Upper lobe of left lung (tissue), 6 donors: Measurements from ENCODE around the gene LRTM2. TPM values are rescaled to one million over a fixed set of nuclear protein-coding genes. Genes with fewer than 3 reads are reported as not detected.

ENCODE experiments used
- ATAC-seq, 2 donors: fragments of 200-7000 bp; cut with Tn5 transposase; one replicate each; pipeline ENCODE4 v1.9.1; 2022; ENCODE audit warnings: mild to moderate bottlenecking in 2 of 2, moderate library complexity in 2 of 2; ENCODE audit not compliant: low FRiP score in 2 of 2
- DNase-seq, 2 donors: peaks; one replicate each; pipeline ENCODE4 v3.0.0-alpha.2; 2019 to 2020
- H3K27ac ChIP-seq, 4 donors: fragments of 200-600 bp; sonication (generic); one replicate each; pipeline ENCODE4 v1.5.1; 2016 to 2019
- H3K27me3 ChIP-seq, 4 donors: fragments of 200-600 bp; sonication (generic); one replicate each; pipeline ENCODE4 v1.5.1; 2017 to 2019
- H3K36me3 ChIP-seq, 4 donors: fragments of 200-600 bp; sonication (generic); one replicate each; pipeline ENCODE4 v1.5.1; 2016 to 2019
- H3K4me1 ChIP-seq, 4 donors: fragments of 200-600 bp; sonication (generic); one replicate each; pipeline ENCODE4 v1.5.1; 2018 to 2019
- H3K4me3 ChIP-seq, 4 donors: fragments of 200-600 bp; sonication (generic); one replicate each; pipeline ENCODE4 v1.5.1; 2017 to 2019; ENCODE audit warnings: mild to moderate bottlenecking in 2 of 4, moderate library complexity in 1 of 4
- H3K9me3 ChIP-seq, 4 donors: fragments of 200-600 bp; sonication (generic); one replicate each; pipeline ENCODE4 v1.5.1; 2018 to 2019
- EP300 ChIP-seq, 4 donors: sonication (generic); formaldehyde crosslinking; IDR thresholded peaks; one replicate each; pipeline ENCODE4 v1.5.1; 2017; ENCODE audit warnings: antibody characterized with exemption in 4 of 4, control low read depth in 2 of 4
- POLR2A ChIP-seq, 4 donors: fragments of 450-650 bp; IDR thresholded peaks; one replicate each; pipeline ENCODE4 v1.5.1; 2016 to 2017; ENCODE audit warnings: antibody characterized with exemption in 4 of 4, mild to moderate bottlenecking in 2 of 4
- POLR2AphosphoS5 ChIP-seq, 2 donors: sonication (generic); formaldehyde crosslinking; IDR thresholded peaks; one replicate each; pipeline ENCODE4 v1.5.1; 2017; ENCODE audit warnings: antibody characterized with exemption in 2 of 2
- WGBS, 2 donors: methylation state at CpG; one replicate each; pipeline ENCODE4 v1.1.5; 2017 to 2018; 5-methylcytosine and 5-hydroxymethylcytosine counted together
- total RNA-seq, 6 donors: library from RNA; depleted of rRNA in 4 of 6; stranded (reverse); fragments of >200 nt in 4 of 6; gene quantifications; one replicate each; pipeline versions ENCODE4 v1.1.0 to v1.2.1, GENCODE V29; 2016 to 2021
- TF ChIP-seq, protein P1 (sequence below), 6 experiments: fragments of 450-650 bp in 4 of 6; fragments of 200-600 bp in 2 of 6; sonication (generic) in 2 of 6; IDR thresholded peaks; one replicate each; pipeline ENCODE4 v1.5.1; 2016 to 2019; ENCODE audit warnings: antibody characterized with exemption in 6 of 6
- donor health status: DM: no; HTN: no; CAD: no; lungs with moderate emphysema.
- donor health status: DM: no; HTN: yes; CAD: no; lungs with severe emphysema.

LRTM2 gene
- total RNA-seq, 6 donors from 2014 or later: not detected

DNA sequence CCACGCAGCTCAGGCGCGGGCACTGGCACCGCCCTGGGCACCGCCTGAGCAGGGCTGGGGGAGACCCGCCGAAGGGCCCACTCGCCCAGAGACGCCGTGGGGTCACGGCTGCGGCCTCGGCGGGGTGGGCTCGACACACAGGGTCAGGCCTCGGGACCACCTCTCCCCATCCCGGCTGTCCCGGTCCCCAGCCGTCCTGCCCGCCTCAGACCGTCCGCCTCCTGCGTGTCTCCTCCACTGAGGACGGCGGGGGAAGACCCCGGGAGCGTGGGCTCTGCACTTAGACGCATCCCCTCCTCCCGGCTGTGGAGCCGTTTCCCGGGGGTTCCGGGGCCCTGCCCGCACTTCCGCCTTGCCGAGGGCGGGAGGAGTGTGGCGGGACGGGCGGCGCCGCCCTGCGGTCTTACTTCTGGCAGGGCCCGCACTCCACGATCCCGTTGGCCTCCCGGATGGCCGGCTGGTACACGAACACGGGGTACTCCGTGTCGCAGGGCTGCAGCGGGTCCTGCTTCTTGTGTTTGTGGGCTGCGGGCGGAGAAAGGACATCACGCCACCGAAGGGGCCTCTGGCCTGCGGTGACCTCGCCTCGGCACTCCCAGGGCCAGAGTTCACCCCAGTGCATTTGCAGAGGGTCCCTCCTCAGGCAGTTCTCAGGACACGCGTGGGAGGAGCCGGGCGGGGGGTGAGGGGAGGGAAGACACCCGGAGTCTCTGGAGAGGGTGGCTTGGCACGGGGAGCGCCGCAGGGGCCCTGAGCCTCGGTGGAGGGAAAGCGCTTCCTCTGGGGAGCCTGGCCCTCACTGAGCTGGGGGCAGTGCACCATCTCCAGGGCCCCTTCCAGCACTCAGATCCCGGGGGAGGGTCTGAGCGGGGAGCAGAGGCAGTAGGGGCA, 23.1 kb upstream of the LRTM2 start:
- DNase-seq (peak; percentile 72 to 94), ATAC-seq (peak; percentile 30 to 81)
- WGBS, 2 donors: 12 to 72% methylated on average over 15 to 56 of the region's 71 CpGs
- Histone ChIP-seq H3K4me1 (peaks cover 15 to 32% (median 21%) of the 10 kb centered on the region in 4 donors), H3K27me3 (no peaks in the 10 kb centered on the region), H3K9me3 (no peaks in the 10 kb centered on the region), H3K27ac (peak overlapping the region; percentile 86 to 97 (median 96)), H3K36me3 (no peaks in the 10 kb centered on the region), H3K4me3 (peak overlapping the region; percentile 46 to 81 (median 74))
- TF ChIP-seq POLR2AphosphoS5 (IDR thresholded peaks at IDR 0.05) (peak; percentile 51 to 78), POLR2A (IDR thresholded peaks at IDR 0.05) (peak; percentile 21 to 85 (median 44)), EP300 (IDR thresholded peaks at IDR 0.05) (no peak)
- TF ChIP-seq, protein P1, sequence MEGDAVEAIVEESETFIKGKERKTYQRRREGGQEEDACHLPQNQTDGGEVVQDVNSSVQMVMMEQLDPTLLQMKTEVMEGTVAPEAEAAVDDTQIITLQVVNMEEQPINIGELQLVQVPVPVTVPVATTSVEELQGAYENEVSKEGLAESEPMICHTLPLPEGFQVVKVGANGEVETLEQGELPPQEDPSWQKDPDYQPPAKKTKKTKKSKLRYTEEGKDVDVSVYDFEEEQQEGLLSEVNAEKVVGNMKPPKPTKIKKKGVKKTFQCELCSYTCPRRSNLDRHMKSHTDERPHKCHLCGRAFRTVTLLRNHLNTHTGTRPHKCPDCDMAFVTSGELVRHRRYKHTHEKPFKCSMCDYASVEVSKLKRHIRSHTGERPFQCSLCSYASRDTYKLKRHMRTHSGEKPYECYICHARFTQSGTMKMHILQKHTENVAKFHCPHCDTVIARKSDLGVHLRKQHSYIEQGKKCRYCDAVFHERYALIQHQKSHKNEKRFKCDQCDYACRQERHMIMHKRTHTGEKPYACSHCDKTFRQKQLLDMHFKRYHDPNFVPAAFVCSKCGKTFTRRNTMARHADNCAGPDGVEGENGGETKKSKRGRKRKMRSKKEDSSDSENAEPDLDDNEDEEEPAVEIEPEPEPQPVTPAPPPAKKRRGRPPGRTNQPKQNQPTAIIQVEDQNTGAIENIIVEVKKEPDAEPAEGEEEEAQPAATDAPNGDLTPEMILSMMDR (IDR thresholded peaks at IDR 0.05): peak in 2 of 6 experiments; percentile 6 to 25

DNA sequence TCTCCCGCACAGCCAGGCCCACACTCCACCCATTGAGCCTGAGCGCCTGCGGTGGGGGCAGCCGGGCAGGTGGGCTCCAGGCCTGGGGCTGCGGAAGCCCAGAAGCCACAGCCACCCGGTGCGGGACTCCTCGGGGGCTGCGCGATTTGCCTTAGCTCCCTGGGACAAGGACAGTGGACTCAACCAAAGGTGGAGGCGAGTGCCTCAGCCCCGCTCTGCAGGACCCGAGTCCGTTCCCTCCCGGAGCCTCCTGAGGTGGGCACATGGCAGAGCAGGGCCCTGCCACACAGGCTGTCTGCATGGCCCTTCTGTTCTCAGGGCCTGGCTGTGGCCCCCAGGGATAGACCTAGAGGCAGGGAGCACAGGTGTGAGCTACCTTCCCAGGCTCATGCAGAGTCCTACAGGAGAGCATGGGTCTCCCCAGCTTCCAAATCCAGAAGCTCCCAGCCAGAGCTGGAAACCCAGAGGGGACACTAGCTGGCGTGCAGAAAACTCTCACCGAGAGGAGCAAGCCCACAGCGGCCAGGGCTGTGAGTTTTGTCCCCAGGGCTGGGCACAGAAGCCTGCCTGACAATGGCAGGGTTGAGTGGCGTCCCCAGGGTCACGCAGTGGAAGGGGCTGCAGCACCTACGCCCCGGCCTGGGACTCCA, 22.2 kb upstream of the LRTM2 start:
- Histone ChIP-seq H3K4me3 (no peak overlapping the region), H3K36me3 (no peaks in the 10 kb centered on the region), H3K27ac (peak overlapping the region; percentile 86 to 97 (median 96)), H3K4me1 (peaks cover 15 to 32% (median 19%) of the 10 kb centered on the region in 4 donors), H3K9me3 (no peaks in the 10 kb centered on the region), H3K27me3 (no peaks in the 10 kb centered on the region)
- DNase-seq: peak in 1 of 2 donors; percentile 81
- TF ChIP-seq, protein P1 (IDR thresholded peaks at IDR 0.05): no peak
- TF ChIP-seq POLR2A (IDR thresholded peaks at IDR 0.05): no peak
- TF ChIP-seq EP300 (IDR thresholded peaks at IDR 0.05): no peak
- no peak for TF ChIP-seq POLR2AphosphoS5 (IDR thresholded peaks at IDR 0.05)
- no peak for ATAC-seq
- 96 to 100% methylated on average over 5 to 19 of the region's 22 CpGs for WGBS, 2 donors

DNA sequence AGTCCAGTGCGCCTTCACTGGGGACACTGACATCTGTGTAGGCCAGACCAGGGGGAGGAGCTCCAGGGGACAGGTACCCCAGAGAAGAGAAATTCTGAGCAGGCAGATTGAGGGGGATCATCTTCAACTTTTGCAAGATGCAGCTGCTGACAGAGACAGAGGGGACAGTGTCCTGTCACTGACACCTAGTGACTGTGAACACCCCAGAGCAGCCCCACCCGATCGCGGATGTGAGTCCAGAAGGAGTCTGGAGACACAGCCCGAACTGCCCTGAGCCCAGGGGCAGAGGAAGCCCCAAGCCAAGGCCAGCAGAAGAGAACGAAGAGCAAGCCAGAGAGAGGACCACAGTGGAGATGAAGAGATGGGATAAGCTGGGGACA, 21.7 kb upstream of the LRTM2 start:
- H3K9me3 ChIP-seq: no peaks in the 10 kb centered on the region
- H3K36me3 ChIP-seq: no peaks in the 10 kb centered on the region
- WGBS, 2 donors: 86 to 91% methylated on average over 5 to 6 of the region's 6 CpGs
- no peaks in the 10 kb centered on the region for H3K27me3 ChIP-seq
- no peak for ATAC-seq
- H3K4me1 ChIP-seq: peaks cover 15 to 28% (median 17%) of the 10 kb centered on the region in 4 donors
- TF ChIP-seq POLR2AphosphoS5 (IDR thresholded peaks at IDR 0.05) (no peak), POLR2A (IDR thresholded peaks at IDR 0.05) (no peak), EP300 (IDR thresholded peaks at IDR 0.05) (no peak)
- TF ChIP-seq, protein P1 (IDR thresholded peaks at IDR 0.05): no peak
- H3K27ac ChIP-seq: peak overlapping the region in 2 of 4 donors; percentile 96 to 97
- no peak overlapping the region for H3K4me3 ChIP-seq
- no peak for DNase-seq

DNA sequence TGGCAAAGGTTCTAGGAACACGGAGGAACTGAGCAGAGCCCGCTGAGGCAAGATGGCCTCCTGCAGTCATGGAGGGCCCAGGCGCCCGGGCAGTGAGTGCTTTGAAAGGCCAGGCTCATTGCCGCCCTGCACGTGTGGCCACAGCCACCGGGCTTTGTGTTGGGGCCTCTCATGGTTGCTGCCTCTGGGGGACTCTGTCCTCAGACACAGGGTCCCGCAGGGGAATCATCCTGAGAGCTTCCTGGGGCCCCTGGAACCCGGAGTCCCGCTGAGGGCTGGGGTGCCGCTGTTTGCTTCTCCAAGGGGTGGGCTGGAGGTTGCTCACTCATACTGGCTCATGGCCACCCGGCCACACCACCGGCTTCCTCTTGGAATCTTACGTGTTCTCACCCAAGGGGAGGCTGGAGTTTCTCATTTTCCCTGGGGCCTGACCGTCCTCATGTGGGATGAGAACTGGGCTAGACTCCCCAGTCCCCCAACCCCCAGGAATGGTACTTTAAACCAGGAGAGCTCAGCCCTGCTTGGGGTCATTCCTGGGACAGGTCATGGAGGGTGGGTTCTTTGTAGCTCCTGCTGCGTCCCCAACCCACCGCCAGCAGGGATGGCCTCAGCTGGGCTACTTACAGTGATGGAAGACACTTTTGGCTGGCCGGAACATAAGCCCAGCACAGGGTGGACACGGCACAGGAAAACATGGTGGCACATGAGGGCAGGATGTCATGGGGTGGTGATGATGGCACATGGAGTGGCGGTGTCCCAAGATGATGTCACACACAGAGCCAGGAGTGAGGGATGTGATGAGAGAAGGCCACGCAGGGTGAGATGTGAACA, 21.1 kb upstream of the LRTM2 start:
- H3K4me1 ChIP-seq: peaks cover 10 to 24% (median 16%) of the 10 kb centered on the region in 4 donors
- TF ChIP-seq POLR2AphosphoS5 (IDR thresholded peaks at IDR 0.05): no peak
- TF ChIP-seq POLR2A (IDR thresholded peaks at IDR 0.05): no peak
- no peak for TF ChIP-seq EP300 (IDR thresholded peaks at IDR 0.05)
- TF ChIP-seq, protein P1 (IDR thresholded peaks at IDR 0.05): no peak
- H3K9me3 ChIP-seq: no peaks in the 10 kb centered on the region
- ATAC-seq (no peak), DNase-seq (no peak)
- H3K27ac ChIP-seq: no peak overlapping the region
- no peaks in the 10 kb centered on the region for H3K36me3 ChIP-seq
- no peaks in the 10 kb centered on the region for H3K27me3 ChIP-seq
- H3K4me3 ChIP-seq: no peak overlapping the region
- WGBS, 2 donors: 91 to 92% methylated on average over 12 to 21 of the region's 21 CpGs
